Naive thymus-derived CD8-positive, alpha-beta T cell (primary cell): Measurements from ENCODE around the gene LAMTOR5. TPM values are rescaled to one million over a fixed set of nuclear protein-coding genes. Genes with fewer than 3 reads are reported as not detected.
A peak's percentile ranks its signal among the peaks of the same experiment; 100 is the strongest.
"Not testable (repeated sequence)": the region's sequence is repeated elsewhere in the genome, so short reads cannot be mapped to it uniquely, and the experiment has no call there.

Source experiments
- ATAC-seq, 2 donors: fragments of 150-1000 bp; cut with Tn5 transposase in 1 of 2; sonication (Bioruptor Pico), chemical (Tn5 transposase) in 1 of 2; 1 replicate in 1 of 2; 2 replicates in 1 of 2; pipeline ENCODE4 v1.10.0; 2021; ENCODE audit warnings: mild to moderate bottlenecking in 2 of 2, moderate library complexity in 2 of 2
- POLR2A ChIA-PET: fragments of 350-600 bp; sonication (Branson Sonifier 250); formaldehyde crosslinking; loops from one replicate; lab custom pipeline; 2021; ENCODE audit warnings: antibody characterized with exemption; lab: Charles Lee
- DNase-seq, 10 donors: peaks; one replicate each; pipeline versions ENCODE4 v3.0.0 to v3.0.0-alpha.2; 2020 to 2022
- H3K27ac Mint-ChIP-seq, 10 donors: one replicate each; pipeline ENCODE4 v1.8.0; 2020 to 2022; ENCODE audit warnings: mild to moderate bottlenecking in 10 of 10, mixed read lengths in 10 of 10, moderate library complexity in 4 of 10, inconsistent platforms in 1 of 10
- H3K27me3 Mint-ChIP-seq, 5 donors: one replicate each; pipeline ENCODE4 v1.8.0; 2021 to 2022; ENCODE audit warnings: mixed read lengths in 5 of 5
- H3K36me3 Mint-ChIP-seq, 3 donors: one replicate each; pipeline ENCODE4 v1.8.0; 2020 to 2022; ENCODE audit warnings: mixed read lengths in 3 of 3, mild to moderate bottlenecking in 2 of 3, inconsistent platforms in 1 of 3
- H3K4me1 Mint-ChIP-seq, 4 donors: one replicate each; pipeline ENCODE4 v1.8.0; 2021 to 2022; ENCODE audit warnings: mixed read lengths in 4 of 4
- H3K4me3 Mint-ChIP-seq, 10 donors: one replicate each; pipeline ENCODE4 v1.8.0; 2020 to 2022; ENCODE audit warnings: mild to moderate bottlenecking in 10 of 10, mixed read lengths in 10 of 10, moderate library complexity in 6 of 10, inconsistent platforms in 1 of 10
- H3K9me3 Mint-ChIP-seq, 9 donors: one replicate each; pipeline ENCODE4 v1.8.0; 2020 to 2022; ENCODE audit warnings: mixed read lengths in 9 of 9, mild to moderate bottlenecking in 3 of 9, inconsistent platforms in 1 of 9, moderate library complexity in 1 of 9
- polyA plus RNA-seq, 3 donors: library from polyadenylated mRNA; unstranded; fragments of 300-500 nt; fragmentation: Illumina TruSeq; gene quantifications; one replicate each; pipeline ENCODE4 v1.2.3, GENCODE V29; 2021
- total RNA-seq, 8 experiments: library from RNA in 2 of 8; stranded (reverse) in 2 of 8; gene quantifications; one replicate each; pipeline ENCODE4 v1.2.3 and lab custom pipeline; 2021 to 2026

The LAMTOR5 gene
- total and polyA plus RNA-seq, 5 experiments from 2014 or later, result 72.0 to 262 (median 192) TPM

- not testable (repeated sequence) for ATAC-seq, H3K9me3 Mint-ChIP-seq, DNase-seq, H3K4me3 Mint-ChIP-seq, H3K4me1 Mint-ChIP-seq, H3K36me3 Mint-ChIP-seq
- peaks cover 0 to 11% (median 1%) of the 10 kb centered on the region in 5 donors for H3K27me3 Mint-ChIP-seq
- POLR2A ChIA-PET, result interaction anchor here (0.5 kb wide), 1 partner anchor 627 kb away, joined by 5 read pairs; no protein-coding TSS in a partner anchor
- peak overlapping the region in 1 of 10 donors; percentile 30 for H3K27ac Mint-ChIP-seq
Measured at GRCh38 chr1:110439873-110440272, 32.4 kb upstream of the LAMTOR5 start.

DNA sequence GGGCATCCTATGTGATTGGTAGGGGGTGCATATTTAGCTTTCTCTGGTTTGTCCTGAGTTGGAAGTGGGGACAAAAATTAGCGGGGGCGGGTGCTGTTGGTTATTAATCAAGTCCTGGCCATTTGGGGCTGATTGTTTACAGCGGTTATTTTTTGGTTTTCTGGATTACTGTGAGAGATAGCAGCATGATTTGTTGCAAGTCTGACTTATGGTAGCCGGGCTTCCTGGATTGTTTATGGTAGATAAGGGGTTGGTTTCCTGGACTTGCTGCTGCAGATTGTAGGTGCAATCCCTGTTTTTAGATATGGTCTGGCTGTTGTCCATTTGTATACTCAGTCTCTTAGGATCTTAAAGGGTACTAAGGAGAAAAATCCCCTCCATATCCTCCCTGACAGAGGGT lies 31.4 kb upstream of the LAMTOR5 start:
- no peak overlapping the region for H3K4me3 Mint-ChIP-seq
- ATAC-seq (no peak), DNase-seq (no peak)
- peaks cover 0 to 11% (median 1%) of the 10 kb centered on the region in 5 donors for H3K27me3 Mint-ChIP-seq
- no peaks in the 10 kb centered on the region for H3K9me3 Mint-ChIP-seq
- H3K4me1 Mint-ChIP-seq, result peaks cover 0 to 3% (median 0%) of the 10 kb centered on the region in 4 donors
- POLR2A ChIA-PET, result no interaction called here
- H3K36me3 Mint-ChIP-seq, result no peaks in the 10 kb centered on the region
- H3K27ac Mint-ChIP-seq, result no peak overlapping the region

- H3K4me3 Mint-ChIP-seq, result not testable (repeated sequence)
Measured at GRCh38 chr1:110437645-110438299, 30.3 kb upstream of the LAMTOR5 start.

GRCh38 chr1:110436635-110437034 lies 29.1 kb upstream of the LAMTOR5 start:
- H3K4me1 Mint-ChIP-seq, result peaks cover 0 to 3% (median 0%) of the 10 kb centered on the region in 4 donors
- H3K36me3 Mint-ChIP-seq, result no peaks in the 10 kb centered on the region
- no peak for DNase-seq
- no peaks in the 10 kb centered on the region for H3K9me3 Mint-ChIP-seq
- POLR2A ChIA-PET, result no interaction called here
- H3K4me3 Mint-ChIP-seq, result no peak overlapping the region
- no peak for ATAC-seq
- H3K27ac Mint-ChIP-seq, result no peak overlapping the region
- peaks cover 2 to 15% (median 6%) of the 10 kb centered on the region in 5 donors for H3K27me3 Mint-ChIP-seq

More at GRCh38 chr1:110437645-110438299, 30.3 kb upstream of the LAMTOR5 start:
- H3K4me1 Mint-ChIP-seq, DNase-seq, ATAC-seq, POLR2A ChIA-PET, H3K36me3 Mint-ChIP-seq, H3K9me3 Mint-ChIP-seq, H3K27ac Mint-ChIP-seq: not testable (repeated sequence)
- H3K27me3 Mint-ChIP-seq, result peaks cover 0 to 11% (median 0%) of the 10 kb centered on the region in 5 donors

DNA sequence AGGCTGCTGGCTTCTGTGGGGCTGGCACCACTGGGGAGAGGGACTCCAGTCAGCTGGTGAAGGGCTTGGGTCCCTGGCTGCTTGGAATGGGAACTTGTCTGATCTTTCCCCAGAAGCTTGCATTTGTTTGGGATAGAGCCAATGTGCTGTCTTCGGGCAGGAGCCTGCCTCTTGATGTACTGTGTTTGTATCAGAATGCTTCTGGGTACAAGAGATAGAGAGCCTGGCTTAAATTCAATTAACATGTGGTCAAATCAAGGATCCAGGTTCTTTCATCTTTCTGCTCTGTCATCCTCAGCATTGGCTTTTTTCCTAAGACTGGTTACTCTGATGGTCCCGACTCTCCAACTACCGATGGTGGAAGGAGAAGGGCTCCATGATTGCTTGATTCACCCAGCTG lies 27.5 kb upstream of the LAMTOR5 start:
- H3K4me1 Mint-ChIP-seq, result peaks cover 0 to 3% (median 0%) of the 10 kb centered on the region in 4 donors
- peak overlapping the region in 1 of 10 donors; percentile 1 for H3K27ac Mint-ChIP-seq
- no peak overlapping the region for H3K4me3 Mint-ChIP-seq
- DNase-seq (no peak), ATAC-seq (no peak)
- POLR2A ChIA-PET, result no interaction called here
- H3K36me3 Mint-ChIP-seq, result no peaks in the 10 kb centered on the region
- H3K9me3 Mint-ChIP-seq, result no peaks in the 10 kb centered on the region
- H3K27me3 Mint-ChIP-seq, result peaks cover 4 to 24% (median 12%) of the 10 kb centered on the region in 5 donors

DNA sequence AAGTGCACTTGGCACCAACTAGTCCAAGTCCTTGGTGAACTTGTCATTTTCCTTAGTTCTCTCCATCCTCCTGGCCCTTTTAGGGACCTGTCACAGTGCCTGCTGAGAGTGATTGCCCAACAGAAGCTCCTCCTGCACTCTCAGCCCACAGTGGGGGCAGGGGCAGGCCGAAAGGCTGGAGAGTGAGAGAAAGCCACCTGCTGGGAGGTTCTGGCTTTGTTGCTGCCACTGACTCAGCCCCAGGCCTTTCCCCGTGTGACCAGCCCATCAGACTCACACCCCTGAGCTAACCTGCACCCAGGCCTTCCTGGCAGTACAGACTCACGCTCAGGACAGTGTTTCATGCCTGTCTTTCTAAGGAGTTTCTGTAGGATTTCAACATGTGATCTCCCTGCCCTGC lies 26.3 kb upstream of the LAMTOR5 start:
- Mint-ChIP-seq H3K27me3 (peaks cover 4 to 27% (median 14%) of the 10 kb centered on the region in 5 donors), H3K9me3 (no peaks in the 10 kb centered on the region), H3K27ac (peak overlapping the region in 1 of 10 donors; percentile 22), H3K4me3 (no peak overlapping the region), H3K4me1 (peaks cover 0 to 3% (median 0%) of the 10 kb centered on the region in 4 donors), H3K36me3 (no peaks in the 10 kb centered on the region)
- ATAC-seq (no peak), DNase-seq (no peak)
- POLR2A ChIA-PET, result no interaction called here

- no peak for DNase-seq
- Mint-ChIP-seq H3K36me3 (no peaks in the 10 kb centered on the region), H3K27ac (peak overlapping the region in 1 of 10 donors; percentile 11), H3K9me3 (no peaks in the 10 kb centered on the region), H3K27me3 (peaks cover 4 to 27% (median 14%) of the 10 kb centered on the region in 5 donors), H3K4me1 (peaks cover 0 to 3% (median 0%) of the 10 kb centered on the region in 4 donors), H3K4me3 (no peak overlapping the region)
- ATAC-seq, result no peak
- POLR2A ChIA-PET, result interaction anchor here (0.5 kb wide), 1 partner anchor 37 kb away, joined by 9 read pairs; no protein-coding TSS in a partner anchor
Measured at GRCh38 chr1:110433213-110433612, 25.7 kb upstream of the LAMTOR5 start.

- Mint-ChIP-seq H3K4me1 (no peaks in the 10 kb centered on the region), H3K27ac (no peak overlapping the region), H3K27me3 (peaks cover 4 to 27% (median 16%) of the 10 kb centered on the region in 5 donors), H3K36me3 (no peaks in the 10 kb centered on the region), H3K4me3 (no peak overlapping the region), H3K9me3 (no peaks in the 10 kb centered on the region)
- POLR2A ChIA-PET, result no interaction called here
- DNase-seq (no peak), ATAC-seq (no peak)
Measured at GRCh38 chr1:110430901-110431300, 23.4 kb upstream of the LAMTOR5 start.

DNA sequence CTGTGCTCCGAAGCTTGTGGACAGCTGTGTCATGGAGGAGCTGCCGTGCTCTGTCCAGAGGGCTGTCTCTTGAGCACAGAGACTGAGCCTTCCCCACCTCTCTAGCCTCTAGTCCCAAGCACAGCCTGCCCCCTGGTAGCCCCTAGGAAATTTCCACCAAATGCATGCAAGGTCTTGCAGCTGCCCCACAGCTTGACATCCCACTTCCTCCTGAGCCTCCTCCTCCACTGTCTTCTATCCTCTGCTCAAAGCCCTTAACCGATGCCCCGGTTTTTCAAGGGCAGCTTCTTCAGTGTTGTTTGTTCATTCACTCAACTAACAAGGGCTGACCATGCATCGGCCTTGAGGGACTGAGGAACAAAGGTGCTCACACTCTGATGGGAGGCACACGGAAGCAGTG lies 22.9 kb upstream of the LAMTOR5 start:
- no peaks in the 10 kb centered on the region for H3K4me1 Mint-ChIP-seq
- no peak for DNase-seq
- H3K4me3 Mint-ChIP-seq, result no peak overlapping the region
- H3K9me3 Mint-ChIP-seq, result no peaks in the 10 kb centered on the region
- ATAC-seq, result no peak
- no peak overlapping the region for H3K27ac Mint-ChIP-seq
- POLR2A ChIA-PET, result no interaction called here
- peaks cover 4 to 27% (median 16%) of the 10 kb centered on the region in 5 donors for H3K27me3 Mint-ChIP-seq
- H3K36me3 Mint-ChIP-seq, result no peaks in the 10 kb centered on the region

DNA sequence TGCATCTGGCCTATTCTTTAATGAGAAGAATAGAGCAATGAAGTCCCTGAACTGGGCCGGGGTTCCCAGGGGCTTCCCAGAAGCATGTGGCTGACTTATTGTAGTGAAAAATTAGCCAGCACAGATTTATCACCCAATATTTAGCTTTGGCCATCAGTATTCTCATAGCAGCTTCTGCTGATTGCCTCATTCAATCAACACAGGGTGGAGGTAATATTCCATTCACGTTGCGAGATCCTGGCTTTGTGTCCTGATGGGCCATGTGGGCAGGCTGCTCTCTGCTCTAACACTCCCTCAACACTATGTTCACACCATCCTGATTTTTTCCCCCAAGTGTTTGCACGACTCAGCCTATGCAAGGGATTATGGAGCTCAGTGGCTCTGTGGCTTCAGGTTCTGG lies 21.5 kb upstream of the LAMTOR5 start:
- POLR2A ChIA-PET, result no interaction called here
- Mint-ChIP-seq H3K36me3 (no peaks in the 10 kb centered on the region), H3K9me3 (no peaks in the 10 kb centered on the region), H3K27ac (peak overlapping the region in 1 of 10 donors; percentile 33), H3K4me3 (no peak overlapping the region), H3K27me3 (peaks cover 5 to 27% (median 16%) of the 10 kb centered on the region in 5 donors), H3K4me1 (no peaks in the 10 kb centered on the region)
- ATAC-seq (no peak), DNase-seq (no peak)

DNA sequence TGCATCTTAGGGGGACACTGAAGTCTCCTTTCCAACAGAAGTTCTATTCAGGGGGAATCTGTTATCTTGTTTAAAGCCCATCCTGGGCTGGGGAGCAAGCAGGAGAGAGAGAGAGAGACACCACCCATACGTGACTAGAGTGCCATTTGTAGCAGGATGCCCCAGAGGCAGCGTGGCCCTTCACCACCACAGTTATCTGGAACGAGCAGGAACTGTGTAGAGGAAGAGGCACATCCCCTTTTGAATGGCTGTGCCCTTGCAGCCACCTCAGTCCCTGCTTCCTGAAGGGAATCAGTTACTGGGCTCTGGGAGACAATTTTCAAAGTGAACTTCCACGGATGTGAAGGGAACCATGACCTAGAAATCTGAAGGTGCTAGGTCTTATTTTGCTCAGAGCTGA lies 19.4 kb upstream of the LAMTOR5 start:
- no peak overlapping the region for H3K4me3 Mint-ChIP-seq
- ATAC-seq (no peak), DNase-seq (no peak)
- H3K27ac Mint-ChIP-seq, result no peak overlapping the region
- H3K4me1 Mint-ChIP-seq, result no peaks in the 10 kb centered on the region
- POLR2A ChIA-PET, result no interaction called here
- H3K9me3 Mint-ChIP-seq, result no peaks in the 10 kb centered on the region
- H3K36me3 Mint-ChIP-seq, result no peaks in the 10 kb centered on the region
- peaks cover 7 to 21% (median 14%) of the 10 kb centered on the region in 5 donors for H3K27me3 Mint-ChIP-seq

DNA sequence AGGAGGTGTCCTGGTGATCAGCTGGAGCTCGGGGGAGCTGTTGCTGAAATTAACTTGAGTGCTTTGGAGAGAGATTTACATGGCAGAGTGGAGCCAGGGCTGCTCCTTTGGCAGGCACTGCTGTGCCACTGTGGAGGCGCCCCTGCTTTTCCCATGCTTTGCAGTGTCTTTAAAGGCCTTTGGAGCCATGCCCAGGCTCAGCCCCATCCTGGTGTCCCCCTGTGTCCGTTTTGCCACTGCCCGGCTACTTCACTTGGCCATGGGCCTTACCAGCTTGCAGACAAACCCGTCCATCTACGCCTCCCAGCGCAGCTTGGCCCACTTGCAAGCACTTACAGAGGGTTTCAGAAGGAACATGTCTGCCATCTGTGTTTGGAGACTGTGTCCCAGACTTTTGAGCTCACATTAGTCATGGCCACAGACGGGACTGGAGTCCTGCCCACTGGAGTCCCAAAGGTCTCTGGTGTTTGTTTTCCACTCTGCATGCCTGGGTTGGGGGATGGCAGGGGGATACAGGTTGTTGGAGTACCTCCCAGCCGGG lies 18.2 kb upstream of the LAMTOR5 start:
- H3K4me3 Mint-ChIP-seq, result no peak overlapping the region
- H3K27ac Mint-ChIP-seq, result no peak overlapping the region
- H3K27me3 Mint-ChIP-seq, result peaks cover 3 to 10% (median 5%) of the 10 kb centered on the region in 5 donors
- H3K36me3 Mint-ChIP-seq, result no peaks in the 10 kb centered on the region
- ATAC-seq (no peak), DNase-seq (no peak)
- no peaks in the 10 kb centered on the region for H3K4me1 Mint-ChIP-seq
- POLR2A ChIA-PET, result no interaction called here
- H3K9me3 Mint-ChIP-seq, result no peaks in the 10 kb centered on the region
